ENCODE data around the gene FIS1.

- TF ChIP-seq JUNB (IDR thresholded peaks at IDR 0.05; ENCODE audit: unreplicated experiment) (no peak), POLR2AphosphoS5 (IDR thresholded peaks at IDR 0.05; ENCODE audit: low read depth) (no peak), CTCF (conservative IDR thresholded peaks at IDR 0.05; ENCODE audit: low read depth in 2 of 2) (no peak), EZH2 (IDR thresholded peaks at IDR 0.05; ENCODE audit: low read depth, unreplicated experiment) (no peak), ETS1 (IDR thresholded peaks at IDR 0.05) (no peak), STAT1 (IDR thresholded peaks at IDR 0.05; ENCODE audit: unreplicated experiment) (no peak), REST (IDR thresholded peaks at IDR 0.05; ENCODE audit: unreplicated experiment) (no peak), EZH2phosphoT487 (IDR thresholded peaks at IDR 0.05; ENCODE audit: unreplicated experiment) (no peak), NANOG (IDR thresholded peaks at IDR 0.05; ENCODE audit: borderline replicate concordance) (no peak)
Observed at GRCh38 chr7:101198476-101198875, 46.4 kb downstream of the FIS1 start.
